Left lung (tissue), 10 donors: ENCODE measurements around the gene IGF2. TPM values are rescaled to one million over a fixed set of nuclear protein-coding genes. Genes with fewer than 3 reads are reported as not detected.

ENCODE experiments used
- ATAC-seq: fragments of 200-7000 bp; cut with Tn5 transposase; one replicate; pipeline ENCODE4 v1.9.1; 2020; ENCODE audit warnings: moderate library complexity
- DNase-seq, 4 donors: peaks; one replicate each; pipeline ENCODE4 v3.0.0-alpha.2; 2013 to 2020
- H3K27ac ChIP-seq, 2 donors: fragments of 200-600 bp; sonication (generic) in 1 of 2; one replicate each; pipeline versions ENCODE4 v1.5.0 to v1.8.0; 2020 to 2021
- H3K27me3 ChIP-seq, 2 donors: fragments of 200-600 bp; sonication (generic) in 1 of 2; one replicate each; pipeline versions ENCODE4 v1.5.0 to v1.8.0; 2020 to 2021
- H3K36me3 ChIP-seq, 2 donors: fragments of 200-600 bp; sonication (generic) in 1 of 2; one replicate each; pipeline versions ENCODE4 v1.5.0 to v1.8.0; 2020 to 2021
- H3K4me1 ChIP-seq, 2 donors: fragments of 200-600 bp; one replicate each; pipeline ENCODE4 v1.8.0; 2021
- H3K4me3 ChIP-seq, 2 donors: fragments of 200-600 bp; sonication (generic) in 1 of 2; one replicate each; pipeline versions ENCODE4 v1.5.0 to v1.8.0; 2020 to 2021; ENCODE audit warnings: mild to moderate bottlenecking in 1 of 2
- H3K9me3 ChIP-seq, 2 donors: fragments of 200-600 bp; sonication (generic) in 1 of 2; one replicate each; pipeline versions ENCODE4 v1.5.0 to v1.8.0; 2020 to 2021
- intact Hi-C, 2 donors: fragments of 100-400 bp; cut with DNase I; formaldehyde crosslinking; loops; one replicate each; pipeline versions ENCODE4 v1.11.2 to v1.14.2; 2022
- polyA plus RNA-seq, 6 donors: library from polyadenylated mRNA; unstranded; fragments of 120-200 nt; gene quantifications; one replicate each; pipeline ENCODE4 v1.2.1, GENCODE V29; 2013; ENCODE audit not compliant: insufficient read length in 6 of 6
- total RNA-seq, 2 donors: library from RNA; stranded (reverse); fragmentation: NEBNext Ultra II Directional; extraction: Animal tissue kit (Norgen Biotek cat#: 25700); gene quantifications; one replicate each; pipeline ENCODE4 v1.2.1, GENCODE V29; 2021
- TF ChIP-seq, protein P1 (sequence below), 2 donors: fragments of 200-600 bp; sonication (generic) in 1 of 2; IDR thresholded peaks; one replicate each; pipeline versions ENCODE4 v1.5.0 to v1.8.0; 2021; ENCODE audit warnings: antibody characterized with exemption in 2 of 2
- donor health status: DM: no; HTN: yes; CAD: no.
- donor health status: DM: no; HTN: no; CAD: no.

The IGF2 gene
- total and polyA plus RNA-seq, 8 donors: 12.0 to 118 (median 92.1) TPM

DNA sequence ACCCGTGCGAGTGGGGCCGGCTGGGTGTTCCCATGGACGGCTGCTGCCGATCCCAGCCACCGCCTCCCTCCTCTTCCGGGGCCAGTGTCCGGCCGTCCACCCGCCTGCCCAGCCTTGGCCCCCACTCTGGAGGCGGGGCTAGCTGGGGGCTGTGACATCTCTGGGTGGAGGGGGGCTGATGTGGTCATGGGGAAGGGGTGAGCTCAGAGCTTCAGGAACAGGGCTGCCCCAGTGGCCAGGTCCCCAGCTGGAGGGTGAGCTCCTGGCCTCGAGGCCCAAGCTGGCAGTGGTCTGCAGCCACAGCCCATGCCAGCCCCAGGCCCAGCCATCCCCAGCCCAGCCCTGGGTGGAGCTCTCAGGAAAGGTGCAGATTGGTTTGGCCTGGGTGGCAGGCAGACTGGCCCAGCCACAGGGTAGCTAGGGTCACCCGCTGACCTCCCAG, 19.1 kb upstream of the IGF2 start:
- Histone ChIP-seq H3K27me3 (peaks cover 0 to 85% of the 10 kb centered on the region in 2 donors), H3K4me3 (no peak overlapping the region), H3K4me1 (no peaks in the 10 kb centered on the region), H3K9me3 (no peaks in the 10 kb centered on the region), H3K36me3 (no peaks in the 10 kb centered on the region), H3K27ac (no peak overlapping the region)
- TF ChIP-seq, protein P1, sequence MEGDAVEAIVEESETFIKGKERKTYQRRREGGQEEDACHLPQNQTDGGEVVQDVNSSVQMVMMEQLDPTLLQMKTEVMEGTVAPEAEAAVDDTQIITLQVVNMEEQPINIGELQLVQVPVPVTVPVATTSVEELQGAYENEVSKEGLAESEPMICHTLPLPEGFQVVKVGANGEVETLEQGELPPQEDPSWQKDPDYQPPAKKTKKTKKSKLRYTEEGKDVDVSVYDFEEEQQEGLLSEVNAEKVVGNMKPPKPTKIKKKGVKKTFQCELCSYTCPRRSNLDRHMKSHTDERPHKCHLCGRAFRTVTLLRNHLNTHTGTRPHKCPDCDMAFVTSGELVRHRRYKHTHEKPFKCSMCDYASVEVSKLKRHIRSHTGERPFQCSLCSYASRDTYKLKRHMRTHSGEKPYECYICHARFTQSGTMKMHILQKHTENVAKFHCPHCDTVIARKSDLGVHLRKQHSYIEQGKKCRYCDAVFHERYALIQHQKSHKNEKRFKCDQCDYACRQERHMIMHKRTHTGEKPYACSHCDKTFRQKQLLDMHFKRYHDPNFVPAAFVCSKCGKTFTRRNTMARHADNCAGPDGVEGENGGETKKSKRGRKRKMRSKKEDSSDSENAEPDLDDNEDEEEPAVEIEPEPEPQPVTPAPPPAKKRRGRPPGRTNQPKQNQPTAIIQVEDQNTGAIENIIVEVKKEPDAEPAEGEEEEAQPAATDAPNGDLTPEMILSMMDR (IDR thresholded peaks at IDR 0.05): no peak
- DNase-seq (no peak), ATAC-seq (no peak)
- intact Hi-C loops: no loop called here

GRCh38 chr11:2157294-2158040, 18.3 kb upstream of the IGF2 start:
- intact Hi-C loops: no loop called here
- Histone ChIP-seq H3K36me3 (no peaks in the 10 kb centered on the region), H3K27ac (no peak overlapping the region), H3K4me1 (no peaks in the 10 kb centered on the region), H3K4me3 (no peak overlapping the region), H3K9me3 (no peaks in the 10 kb centered on the region), H3K27me3 (peaks cover 0 to 78% of the 10 kb centered on the region in 2 donors)
- ATAC-seq: no peak
- DNase-seq: no peak
- TF ChIP-seq, protein P1 (IDR thresholded peaks at IDR 0.05): no peak

DNA sequence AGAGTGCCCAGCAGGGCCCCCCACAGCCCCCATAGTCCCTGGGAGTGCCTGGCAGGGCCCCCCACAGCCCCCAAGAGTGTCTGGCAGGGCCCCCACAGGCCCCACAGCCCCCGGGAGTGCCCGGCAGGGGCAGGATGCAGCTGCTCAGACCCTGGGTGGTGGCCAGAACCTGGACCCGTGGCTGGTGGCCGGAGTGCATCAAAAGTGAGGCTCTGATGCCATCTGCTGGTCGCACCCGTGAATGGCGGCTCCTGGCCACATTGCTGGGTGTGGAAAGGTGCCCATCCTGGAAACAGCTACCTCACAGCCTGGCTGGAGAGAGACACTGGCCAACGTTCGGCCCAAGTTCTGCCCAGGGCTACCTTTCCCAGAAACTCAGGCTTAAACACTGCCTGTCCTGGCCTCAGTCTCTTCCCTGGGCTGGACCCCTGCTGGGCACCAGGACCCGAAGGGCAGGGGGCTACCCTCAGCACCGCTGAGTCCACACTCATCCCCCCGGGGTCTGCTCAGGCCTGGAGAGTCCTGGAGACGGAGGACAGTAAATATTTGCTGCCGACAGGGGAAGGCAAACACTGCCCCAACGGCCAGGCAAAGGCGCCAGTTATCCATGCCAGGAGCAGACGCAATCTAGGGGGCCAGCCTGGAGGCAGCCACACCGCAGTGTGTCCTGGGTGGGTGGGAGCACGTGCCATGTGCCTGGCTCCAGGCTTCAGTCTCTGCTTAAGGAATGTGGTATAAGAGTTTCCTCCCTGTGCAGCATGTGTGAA, 17.4 kb upstream of the IGF2 start:
- peak in 3 of 4 donors; percentile 60 to 91 (median 63) for DNase-seq
- intact Hi-C loops: no loop called here
- ATAC-seq: peak; percentile 70

DNA sequence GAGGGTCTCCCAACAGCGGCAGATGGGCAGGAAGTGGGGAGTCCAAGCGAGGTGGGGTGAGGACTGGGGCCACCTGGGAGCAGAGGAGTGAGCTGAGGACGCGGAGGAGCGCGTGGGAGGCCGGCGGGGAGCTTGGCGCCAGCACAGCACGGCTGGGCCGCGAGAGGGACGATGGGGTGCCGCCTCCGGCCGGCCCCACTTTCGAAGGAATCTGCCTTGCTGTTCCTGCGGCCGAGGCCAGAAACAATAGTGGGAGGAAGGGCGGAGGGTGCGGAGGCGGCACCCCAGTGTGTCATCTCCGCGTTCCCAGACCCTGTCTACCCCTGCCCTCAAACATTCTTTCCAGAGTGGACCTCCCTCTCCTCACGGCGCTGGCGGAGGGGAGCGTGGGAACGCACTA, 16.3 kb upstream of the IGF2 start:
- no peak for DNase-seq
- intact Hi-C loops: no loop called here
- ATAC-seq: no peak

More for the DNA sequence above, 17.4 kb upstream of the IGF2 start:
- H3K9me3 ChIP-seq: no peaks in the 10 kb centered on the region
- TF ChIP-seq, protein P1 (IDR thresholded peaks at IDR 0.05): peak; percentile 67 to 87
- H3K36me3 ChIP-seq: no peaks in the 10 kb centered on the region
- H3K4me3 ChIP-seq: no peak overlapping the region
- peaks cover 3% of the 10 kb centered on the region in 2 donors for H3K4me1 ChIP-seq
- H3K27ac ChIP-seq: no peak overlapping the region
- peaks cover 0 to 70% of the 10 kb centered on the region in 2 donors for H3K27me3 ChIP-seq

More for the DNA sequence above, 16.3 kb upstream of the IGF2 start:
- Histone ChIP-seq H3K9me3 (no peaks in the 10 kb centered on the region), H3K27ac (no peak overlapping the region), H3K36me3 (no peaks in the 10 kb centered on the region), H3K4me3 (no peak overlapping the region), H3K4me1 (peaks cover 5 to 8% of the 10 kb centered on the region in 2 donors), H3K27me3 (peaks cover 8 to 71% of the 10 kb centered on the region in 2 donors)
- TF ChIP-seq, protein P1 (IDR thresholded peaks at IDR 0.05): no peak
